Measurements from ENCODE around the gene CEP112. TPM values are rescaled to one million over a fixed set of nuclear protein-coding genes. Genes with fewer than 3 reads are reported as not detected.

Gene CEP112
- total RNA-seq, 6 donors from 2014 or later: 14.3 to 70.2 (median 31.0) TPM

- Histone ChIP-seq H3K4me3 (no peak overlapping the region), H3K27ac (no peak overlapping the region), H3K4me1 (peaks cover 0 to 10% (median 8%) of the 10 kb centered on the region in 4 donors), H3K36me3 (no peaks in the 10 kb centered on the region), H3K27me3 (no peaks in the 10 kb centered on the region), H3K9me3 (peaks cover 0 to 8% (median 4%) of the 10 kb centered on the region in 4 donors)
- no peak for TF ChIP-seq POLR2A (IDR thresholded peaks at IDR 0.05)
- TF ChIP-seq, protein P1, sequence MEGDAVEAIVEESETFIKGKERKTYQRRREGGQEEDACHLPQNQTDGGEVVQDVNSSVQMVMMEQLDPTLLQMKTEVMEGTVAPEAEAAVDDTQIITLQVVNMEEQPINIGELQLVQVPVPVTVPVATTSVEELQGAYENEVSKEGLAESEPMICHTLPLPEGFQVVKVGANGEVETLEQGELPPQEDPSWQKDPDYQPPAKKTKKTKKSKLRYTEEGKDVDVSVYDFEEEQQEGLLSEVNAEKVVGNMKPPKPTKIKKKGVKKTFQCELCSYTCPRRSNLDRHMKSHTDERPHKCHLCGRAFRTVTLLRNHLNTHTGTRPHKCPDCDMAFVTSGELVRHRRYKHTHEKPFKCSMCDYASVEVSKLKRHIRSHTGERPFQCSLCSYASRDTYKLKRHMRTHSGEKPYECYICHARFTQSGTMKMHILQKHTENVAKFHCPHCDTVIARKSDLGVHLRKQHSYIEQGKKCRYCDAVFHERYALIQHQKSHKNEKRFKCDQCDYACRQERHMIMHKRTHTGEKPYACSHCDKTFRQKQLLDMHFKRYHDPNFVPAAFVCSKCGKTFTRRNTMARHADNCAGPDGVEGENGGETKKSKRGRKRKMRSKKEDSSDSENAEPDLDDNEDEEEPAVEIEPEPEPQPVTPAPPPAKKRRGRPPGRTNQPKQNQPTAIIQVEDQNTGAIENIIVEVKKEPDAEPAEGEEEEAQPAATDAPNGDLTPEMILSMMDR (IDR thresholded peaks at IDR 0.05): no peak
- no peak for TF ChIP-seq POLR2AphosphoS5 (IDR thresholded peaks at IDR 0.05)
- TF ChIP-seq EP300 (IDR thresholded peaks at IDR 0.05): no peak
- ATAC-seq (ENCODE audit: low FRiP score in 2 of 2): peak in 1 of 2 donors; percentile 65
- DNase-seq: no peak
- WGBS, 2 donors: 0 to 40% methylated on average over 1 of the region's 1 CpG
These were observed 448.7 kb downstream of the CEP112 start for GRCh38 chr17:65743308-65743655.

DNA sequence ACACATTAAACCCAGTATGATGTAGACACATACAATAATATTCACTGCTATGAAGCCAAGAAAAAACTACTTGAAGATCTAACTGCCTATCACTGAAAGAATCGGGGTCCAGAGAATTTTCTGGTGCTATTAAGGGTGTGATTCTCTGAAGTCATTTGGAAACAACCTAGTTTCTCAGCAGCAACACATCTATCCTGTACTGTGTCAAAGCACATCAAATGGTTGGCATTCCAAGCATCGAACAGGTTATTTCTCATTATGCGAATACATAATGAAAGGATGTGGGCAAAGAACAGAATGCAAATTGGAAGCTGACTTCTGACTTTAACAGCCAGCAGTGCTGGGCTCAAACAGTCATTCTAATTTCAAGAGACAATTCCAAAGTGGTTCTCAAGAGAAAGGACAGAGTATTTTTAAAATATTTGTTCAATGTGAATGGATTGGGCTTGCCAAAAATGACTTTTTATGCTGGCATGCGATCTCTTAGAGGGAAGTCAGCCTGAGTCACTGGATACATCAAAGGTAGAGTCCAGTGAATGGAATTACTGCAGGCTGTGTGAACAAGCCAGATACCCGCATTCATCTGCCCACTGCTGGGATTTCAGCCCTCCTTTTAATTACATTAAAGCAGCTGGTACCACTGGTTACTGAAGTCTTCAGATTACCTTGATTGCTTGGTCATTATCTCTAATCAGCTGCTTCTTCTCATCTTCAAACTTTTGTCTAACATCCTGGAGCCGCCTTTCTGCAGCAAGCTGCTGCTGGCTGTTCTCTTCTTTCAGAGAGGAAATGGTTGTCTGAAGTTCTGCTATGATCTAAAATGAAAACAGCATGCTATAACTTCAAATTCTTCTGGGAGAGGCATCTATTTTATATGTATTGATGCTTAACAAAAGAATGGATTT, 449.3 kb downstream of the CEP112 start:
- Histone ChIP-seq H3K4me1 (peaks cover 0 to 10% (median 8%) of the 10 kb centered on the region in 4 donors), H3K27me3 (no peaks in the 10 kb centered on the region), H3K4me3 (no peak overlapping the region), H3K36me3 (no peaks in the 10 kb centered on the region), H3K27ac (peak overlapping the region in 1 of 4 donors; percentile 39), H3K9me3 (peaks cover 0 to 8% (median 4%) of the 10 kb centered on the region in 4 donors)
- TF ChIP-seq, protein P1 (IDR thresholded peaks at IDR 0.05): no peak
- no peak for TF ChIP-seq POLR2A (IDR thresholded peaks at IDR 0.05)
- no peak for TF ChIP-seq POLR2AphosphoS5 (IDR thresholded peaks at IDR 0.05)
- TF ChIP-seq EP300 (IDR thresholded peaks at IDR 0.05): no peak
- WGBS, 2 donors: 51 to 56% methylated on average over 6 of the region's 6 CpGs
- peak; percentile 34 to 83 for ATAC-seq (ENCODE audit: low FRiP score in 2 of 2)
- no peak for DNase-seq

- TF ChIP-seq POLR2AphosphoS5 (IDR thresholded peaks at IDR 0.05): no peak
- TF ChIP-seq EP300 (IDR thresholded peaks at IDR 0.05): no peak
- TF ChIP-seq, protein P1 (IDR thresholded peaks at IDR 0.05): no peak
- TF ChIP-seq POLR2A (IDR thresholded peaks at IDR 0.05): no peak
- H3K4me1 ChIP-seq: peaks cover 0 to 10% (median 8%) of the 10 kb centered on the region in 4 donors
- 84 to 96% methylated on average over 1 of the region's 1 CpG for WGBS, 2 donors
- no peaks in the 10 kb centered on the region for H3K27me3 ChIP-seq
- no peak overlapping the region for H3K4me3 ChIP-seq
- H3K36me3 ChIP-seq: no peaks in the 10 kb centered on the region
- peaks cover 0 to 8% (median 4%) of the 10 kb centered on the region in 4 donors for H3K9me3 ChIP-seq
- DNase-seq (no peak), ATAC-seq (ENCODE audit: low FRiP score in 2 of 2) (no peak)
- no peak overlapping the region for H3K27ac ChIP-seq
These were observed 450.2 kb downstream of the CEP112 start for GRCh38 chr17:65741710-65742109.

DNA sequence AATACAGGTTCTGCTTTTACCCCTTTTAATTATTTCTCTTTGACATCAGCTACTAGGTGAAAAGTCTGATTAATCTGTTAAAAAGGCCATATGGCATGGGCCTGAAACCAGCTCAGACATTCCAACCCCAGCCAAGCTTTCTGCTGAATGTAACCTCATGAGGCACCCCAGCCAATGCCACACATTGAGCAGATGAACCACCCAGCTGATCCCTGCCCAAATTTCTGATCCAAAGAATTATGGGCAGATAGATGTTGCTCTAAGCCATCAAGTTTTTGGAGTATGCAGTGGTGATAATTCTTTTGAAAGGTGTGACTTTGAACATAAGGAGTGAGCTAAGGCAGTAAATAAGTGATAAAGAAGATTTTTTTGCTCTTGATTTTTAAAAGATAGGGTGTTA, 452.9 kb downstream of the CEP112 start:
- Histone ChIP-seq H3K27me3 (no peaks in the 10 kb centered on the region), H3K4me1 (peaks cover 0 to 10% (median 8%) of the 10 kb centered on the region in 4 donors), H3K4me3 (no peak overlapping the region), H3K36me3 (no peaks in the 10 kb centered on the region), H3K9me3 (peaks cover 0 to 8% (median 4%) of the 10 kb centered on the region in 4 donors), H3K27ac (no peak overlapping the region)
- ATAC-seq (ENCODE audit: low FRiP score in 2 of 2) (no peak), DNase-seq (no peak)
- TF ChIP-seq EP300 (IDR thresholded peaks at IDR 0.05): no peak
- TF ChIP-seq, protein P1 (IDR thresholded peaks at IDR 0.05): no peak
- TF ChIP-seq POLR2A (IDR thresholded peaks at IDR 0.05): no peak
- no peak for TF ChIP-seq POLR2AphosphoS5 (IDR thresholded peaks at IDR 0.05)
